Trophoblast cell (in vitro differentiated cells and primary cell): ENCODE data around the gene MEX3D.

ENCODE experiments used
- DNase-seq, 2 donors: peaks; one replicate each; pipeline ENCODE4 v3.0.0-alpha.2; 2016
- H2AFZ ChIP-seq: 2 replicates; pipeline ENCODE4 v1.6.1; 2013; ENCODE audit warnings: low read length, moderate library complexity, mild to moderate bottlenecking; ENCODE audit not compliant: insufficient read depth, poor library complexity
- H2AK5ac ChIP-seq: 2 replicates; pipeline ENCODE4 v1.6.1; 2013; ENCODE audit warnings: mild to moderate bottlenecking, low read length
- H2BK120ac ChIP-seq: 2 replicates; pipeline ENCODE4 v1.6.1; 2013; ENCODE audit warnings: low read length, mild to moderate bottlenecking, moderate library complexity; ENCODE audit not compliant: insufficient read depth, poor library complexity
- H2BK12ac ChIP-seq: 2 replicates; pipeline ENCODE4 v1.6.1; 2013; ENCODE audit warnings: mild to moderate bottlenecking, low read length, moderate library complexity
- H2BK5ac ChIP-seq: 2 replicates; pipeline ENCODE4 v1.6.1; 2013; ENCODE audit warnings: low read length, low read depth, moderate library complexity, mild to moderate bottlenecking; ENCODE audit not compliant: poor library complexity
- H3K14ac ChIP-seq: 2 replicates; pipeline ENCODE4 v1.6.1; 2013; ENCODE audit warnings: mild to moderate bottlenecking, low read length
- H3K18ac ChIP-seq: 2 replicates; pipeline ENCODE4 v1.6.1; 2013; ENCODE audit warnings: mild to moderate bottlenecking, low read length
- H3K23ac ChIP-seq: 2 replicates; pipeline ENCODE4 v1.6.1; 2013; ENCODE audit warnings: low read length
- H3K27ac ChIP-seq: 2 replicates; pipeline ENCODE4 v1.5.1; 2013; ENCODE audit warnings: low read depth, mild to moderate bottlenecking, inconsistent platforms, low read length, moderate library complexity
- H3K27me3 ChIP-seq: 2 replicates; pipeline ENCODE4 v1.6.1; 2013; ENCODE audit warnings: inconsistent platforms, mild to moderate bottlenecking, low read length, moderate library complexity; ENCODE audit not compliant: insufficient read depth
- H3K36me3 ChIP-seq, 2 experiments: 1 replicate in 1 of 2; 2 replicates in 1 of 2; pipeline ENCODE4 v1.6.1; 2013; ENCODE audit warnings: low read length in 2 of 2, mild to moderate bottlenecking in 2 of 2, moderate library complexity in 1 of 2; ENCODE audit not compliant: insufficient read depth in 2 of 2, control insufficient read depth in 1 of 2
- H3K4ac ChIP-seq: 2 replicates; pipeline ENCODE4 v1.6.1; 2013; ENCODE audit warnings: low read depth, mild to moderate bottlenecking, low read length, moderate library complexity
- H3K4me1 ChIP-seq, 2 experiments: 1 replicate in 1 of 2; 2 replicates in 1 of 2; pipeline ENCODE4 v1.6.1; 2013; ENCODE audit warnings: low read length in 2 of 2, mild to moderate bottlenecking in 2 of 2, moderate library complexity in 1 of 2; ENCODE audit not compliant: insufficient read depth in 2 of 2, control insufficient read depth in 1 of 2
- H3K4me2 ChIP-seq: 2 replicates; pipeline ENCODE4 v1.6.1; 2013; ENCODE audit warnings: inconsistent platforms, mild to moderate bottlenecking, low read length, moderate library complexity
- H3K4me3 ChIP-seq: 2 replicates; pipeline ENCODE4 v1.5.1; 2013; ENCODE audit warnings: mild to moderate bottlenecking, low read depth, low read length, inconsistent platforms
- H3K79me1 ChIP-seq: one replicate; pipeline ENCODE4 v1.6.1; 2013; ENCODE audit warnings: low read length
- H3K79me2 ChIP-seq: 2 replicates; pipeline ENCODE4 v1.6.1; 2013; ENCODE audit warnings: low read length, mild to moderate bottlenecking; ENCODE audit not compliant: control insufficient read depth, insufficient read depth, poor library complexity
- H3K9ac ChIP-seq: 2 replicates; pipeline ENCODE4 v1.6.1; 2013; ENCODE audit warnings: mild to moderate bottlenecking, low read length
- H3K9me3 ChIP-seq: 2 replicates; pipeline ENCODE4 v1.6.1; 2013; ENCODE audit warnings: low read depth, mild to moderate bottlenecking, control low read depth, inconsistent platforms, low read length; ENCODE audit not compliant: insufficient read depth
- H4K12ac ChIP-seq: 2 replicates; pipeline ENCODE4 v1.6.1; 2013; ENCODE audit warnings: low read depth, mild to moderate bottlenecking, low read length, moderate library complexity
- H4K8ac ChIP-seq: 2 replicates; pipeline ENCODE4 v1.6.1; 2013; ENCODE audit warnings: low read depth, mild to moderate bottlenecking, low read length, moderate library complexity
- H4K91ac ChIP-seq: one replicate; pipeline ENCODE4 v1.6.1; 2013; ENCODE audit warnings: low read depth, mild to moderate bottlenecking, low read length, moderate library complexity
- WGBS: extraction: QIAGEN DNeasy Blood & Tissue Kit; methylation state at CpG from one replicate; pipeline ENCODE4 v1.1.7; 2013; ENCODE audit warnings: missing lambda C conversion rate; ENCODE audit not compliant: insufficient read length, insufficient coverage; ENCODE audit errors: extremely low coverage; 5-methylcytosine and 5-hydroxymethylcytosine counted together

Gene MEX3D

DNA sequence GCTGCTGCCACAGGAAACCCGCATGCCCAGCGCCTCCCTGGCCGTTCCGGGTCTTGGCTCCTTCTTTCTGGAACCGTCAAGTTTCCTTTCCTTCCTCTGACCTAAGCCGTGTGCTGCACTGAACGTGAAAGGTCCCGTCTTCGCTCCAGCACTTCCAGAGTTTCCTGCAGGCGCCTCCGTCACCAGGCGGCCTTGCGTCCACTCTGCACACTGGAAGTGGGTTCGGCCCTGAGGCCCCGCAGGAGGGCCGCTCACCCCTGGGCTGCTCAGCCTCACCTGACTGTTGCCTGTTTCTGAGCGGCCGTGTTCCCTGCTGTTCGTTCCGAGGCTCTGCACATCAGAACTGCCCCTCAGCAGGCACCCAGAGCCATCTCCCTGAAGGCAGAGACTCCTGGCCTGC lies 12.3 kb upstream of the MEX3D start:
- Histone ChIP-seq H2BK5ac (no peak overlapping the region), H3K4me1 (no peaks in the 10 kb centered on the region), H2BK120ac (no peak overlapping the region), H2AFZ (no peak overlapping the region), H3K79me1 (no peaks in the 10 kb centered on the region), H3K9me3 (peaks cover 4% of the 10 kb centered on the region), H3K14ac (no peak overlapping the region), H3K27ac (no peak overlapping the region), H4K8ac (no peak overlapping the region), H3K27me3 (no peaks in the 10 kb centered on the region), H2AK5ac (no peak overlapping the region), H4K91ac (peak overlapping the region; percentile 3), H3K9ac (no peak overlapping the region), H4K12ac (no peak overlapping the region), H3K23ac (no peak overlapping the region), H3K36me3 (peaks cover 80 to 81% of the 10 kb centered on the region in 2 experiments), H3K4me2 (no peak overlapping the region), H3K79me2 (no peaks in the 10 kb centered on the region), H3K4ac (no peak overlapping the region), H3K18ac (no peak overlapping the region), H3K4me3 (no peak overlapping the region), H2BK12ac (no peak overlapping the region)
- WGBS: no CpG with 5 or more reads among the region's 20 CpGs
- no peak for DNase-seq

- no peak for DNase-seq
- Histone ChIP-seq H3K4me2 (no peak overlapping the region), H4K12ac (peak overlapping the region; percentile 12), H3K36me3 (peaks cover 71 to 72% of the 10 kb centered on the region in 2 experiments), H3K23ac (no peak overlapping the region), H3K27ac (no peak overlapping the region), H4K91ac (no peak overlapping the region), H3K79me1 (no peaks in the 10 kb centered on the region), H3K4me1 (no peaks in the 10 kb centered on the region), H2BK5ac (no peak overlapping the region), H2AK5ac (no peak overlapping the region), H2BK120ac (no peak overlapping the region), H3K79me2 (no peaks in the 10 kb centered on the region), H3K9me3 (peaks cover 4% of the 10 kb centered on the region), H3K4ac (no peak overlapping the region), H4K8ac (no peak overlapping the region), H3K9ac (no peak overlapping the region), H2BK12ac (no peak overlapping the region), H3K4me3 (no peak overlapping the region), H2AFZ (no peak overlapping the region), H3K27me3 (no peaks in the 10 kb centered on the region), H3K14ac (no peak overlapping the region), H3K18ac (no peak overlapping the region)
- no CpG with 5 or more reads among the region's 20 CpGs for WGBS
These were observed 11.1 kb upstream of the MEX3D start for GRCh38 chr19:1579222-1579621.

GRCh38 chr19:1577929-1578618 lies 9.9 kb upstream of the MEX3D start:
- Histone ChIP-seq H3K36me3 (peaks cover 65 to 66% of the 10 kb centered on the region in 2 experiments), H4K8ac (no peak overlapping the region), H3K79me1 (no peaks in the 10 kb centered on the region), H3K79me2 (no peaks in the 10 kb centered on the region), H3K23ac (no peak overlapping the region), H3K9me3 (peaks cover 4% of the 10 kb centered on the region), H3K4me3 (no peak overlapping the region), H3K9ac (no peak overlapping the region), H3K4me2 (no peak overlapping the region), H3K4me1 (no peaks in the 10 kb centered on the region), H3K27me3 (no peaks in the 10 kb centered on the region), H3K27ac (no peak overlapping the region), H4K12ac (no peak overlapping the region), H3K4ac (no peak overlapping the region), H4K91ac (no peak overlapping the region), H2BK120ac (no peak overlapping the region), H2AK5ac (no peak overlapping the region), H3K14ac (no peak overlapping the region), H2AFZ (no peak overlapping the region), H3K18ac (no peak overlapping the region), H2BK12ac (no peak overlapping the region), H2BK5ac (no peak overlapping the region)
- WGBS: no CpG with 5 or more reads among the region's 49 CpGs
- DNase-seq: no peak

DNA sequence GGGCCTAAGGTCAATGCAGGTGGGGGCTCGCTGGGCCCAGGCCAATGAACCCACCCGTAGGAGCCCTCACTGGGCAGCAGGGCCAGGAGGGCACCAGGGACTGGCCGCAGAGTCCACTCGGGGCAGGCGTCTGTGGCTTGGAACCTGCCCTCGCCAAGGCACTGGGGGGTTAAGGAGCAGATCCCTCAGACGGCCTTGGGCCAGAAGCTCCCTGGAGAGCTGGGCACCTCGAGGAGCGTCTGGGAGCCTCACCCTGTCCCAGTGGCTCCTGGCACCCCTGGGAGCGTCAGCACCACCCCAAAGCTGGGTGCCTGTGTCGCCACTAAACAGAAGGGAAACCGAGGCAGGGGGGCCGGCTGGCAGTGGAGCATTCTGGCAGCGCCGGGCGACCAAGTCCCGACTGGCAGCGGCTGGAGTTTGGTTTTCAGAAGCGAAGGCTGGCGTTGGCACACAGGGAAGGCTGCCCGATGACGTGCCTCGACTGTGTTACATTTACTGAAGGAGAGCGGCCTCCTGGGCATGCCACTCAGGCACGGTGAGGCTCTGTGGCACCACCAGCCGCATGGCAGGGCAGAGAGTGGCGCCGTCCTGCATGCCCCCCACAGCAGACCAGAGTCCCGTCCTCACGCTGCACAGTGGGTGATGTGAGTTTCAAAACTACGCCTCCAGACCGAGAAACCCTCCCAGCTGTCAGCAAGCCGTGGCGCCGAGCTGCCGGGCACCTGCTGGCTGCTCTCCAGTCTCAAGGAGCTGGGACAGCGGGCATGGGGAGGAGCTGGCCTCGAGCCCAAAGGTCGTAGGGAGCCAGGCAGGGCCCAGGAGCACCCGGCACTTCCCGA lies 9.2 kb upstream of the MEX3D start:
- Histone ChIP-seq H4K12ac (no peak overlapping the region), H3K27ac (no peak overlapping the region), H4K8ac (no peak overlapping the region), H3K79me2 (no peaks in the 10 kb centered on the region), H3K23ac (no peak overlapping the region), H3K36me3 (peaks cover 60 to 62% of the 10 kb centered on the region in 2 experiments), H3K4me1 (no peaks in the 10 kb centered on the region), H2BK12ac (no peak overlapping the region), H3K9me3 (peaks cover 4% of the 10 kb centered on the region), H3K4ac (no peak overlapping the region), H2AK5ac (no peak overlapping the region), H3K27me3 (no peaks in the 10 kb centered on the region), H3K79me1 (no peaks in the 10 kb centered on the region), H2BK120ac (no peak overlapping the region), H3K4me3 (no peak overlapping the region), H3K18ac (no peak overlapping the region), H3K9ac (no peak overlapping the region), H2AFZ (no peak overlapping the region), H3K14ac (no peak overlapping the region), H2BK5ac (no peak overlapping the region), H4K91ac (no peak overlapping the region), H3K4me2 (no peak overlapping the region)
- no CpG with 5 or more reads among the region's 41 CpGs for WGBS
- DNase-seq: no peak
